OCI-LY1 (cell line): Measurements from ENCODE around the gene TNPO2.

Experiments used
- H2AFZ ChIP-seq: fragments of 200-600 bp; sonication (generic), shearing (Covaris generic); 2 replicates; pipeline ENCODE4 v1.6.0; 2014; ENCODE audit warnings: antibody characterized with exemption, mild to moderate bottlenecking, low read length
- H3F3A ChIP-seq: fragments of 200-600 bp; sonication (generic), shearing (Covaris generic); 2 replicates; pipeline ENCODE4 v1.6.0; 2014; ENCODE audit warnings: mild to moderate bottlenecking, antibody characterized with exemption, low read length, moderate library complexity; ENCODE audit not compliant: insufficient read depth
- H3K27ac ChIP-seq: fragments of 200-600 bp; sonication (generic); 2 replicates; pipeline ENCODE4 v1.5.1; 2014; ENCODE audit warnings: low read length, mixed run types, mild to moderate bottlenecking, low read depth; ENCODE audit not compliant: poor library complexity, severe bottlenecking
- H3K27me3 ChIP-seq: fragments of 200-600 bp; sonication (generic); 2 replicates; pipeline ENCODE4 v1.6.0; 2014; ENCODE audit warnings: antibody characterized with exemption, mild to moderate bottlenecking, low read length, moderate library complexity; ENCODE audit not compliant: insufficient read depth
- H3K36me3 ChIP-seq: fragments of 200-600 bp; sonication (generic); 2 replicates; pipeline ENCODE4 v1.6.1; 2014; ENCODE audit warnings: mild to moderate bottlenecking, antibody characterized with exemption, low read length, moderate library complexity, mixed read lengths; ENCODE audit not compliant: insufficient read depth
- H3K4me1 ChIP-seq: fragments of 200-600 bp; sonication (generic); 2 replicates; pipeline ENCODE4 v1.5.1; 2014; ENCODE audit warnings: mild to moderate bottlenecking, low read length, moderate library complexity; ENCODE audit not compliant: insufficient read depth, severe bottlenecking
- H3K4me2 ChIP-seq: fragments of 200-600 bp; sonication (generic), shearing (Covaris generic); 2 replicates; pipeline ENCODE4 v1.6.1; 2014; ENCODE audit warnings: low read length
- H3K4me3 ChIP-seq: fragments of 200-600 bp; sonication (generic); 2 replicates; pipeline ENCODE4 v1.5.1; 2014; ENCODE audit warnings: low read length, low read depth, mild to moderate bottlenecking, mixed read lengths; ENCODE audit not compliant: poor library complexity, severe bottlenecking
- H3K79me2 ChIP-seq: fragments of 200-600 bp; shearing (Covaris generic); 2 replicates; pipeline ENCODE4 v1.6.1; 2016; ENCODE audit warnings: mixed run types, low read length, mixed read lengths; ENCODE audit not compliant: insufficient read depth
- H3K9ac ChIP-seq: fragments of 200-600 bp; sonication (generic), shearing (Covaris generic); 2 replicates; pipeline ENCODE4 v1.6.1; 2014; ENCODE audit warnings: mild to moderate bottlenecking, low read length, mixed read lengths
- H3K9me2 ChIP-seq: fragments of 200-600 bp; sonication (generic), shearing (Covaris generic); 2 replicates; pipeline ENCODE4 v1.6.1; 2014; ENCODE audit warnings: low read depth, mild to moderate bottlenecking, low read length, mixed read lengths
- H3K9me3 ChIP-seq: fragments of 200-600 bp; shearing (Covaris generic); 2 replicates; pipeline ENCODE4 v1.6.1; 2014; ENCODE audit warnings: low read length, mixed read lengths
- H4K20me1 ChIP-seq: fragments of 200-600 bp; sonication (generic), shearing (Covaris generic); 2 replicates; pipeline ENCODE4 v1.6.0; 2016; ENCODE audit warnings: mild to moderate bottlenecking, low read length; ENCODE audit not compliant: insufficient read depth
- CTCF ChIP-seq: fragments of 200-600 bp; sonication (generic), shearing (Covaris generic); IDR thresholded peaks from 2 replicates; pipeline ENCODE4 v1.5.1; 2017; ENCODE audit warnings: mild to moderate bottlenecking, antibody characterized with exemption, low read length, moderate library complexity, mixed read lengths
- EZH2 ChIP-seq: fragments of 200-600 bp; sonication (generic), shearing (Covaris generic); IDR thresholded peaks from 2 replicates; pipeline ENCODE4 v1.8.0; 2017; ENCODE audit warnings: borderline replicate concordance, mixed run types, mild to moderate bottlenecking, antibody characterized with exemption, low read length, moderate library complexity, mixed read lengths

Gene TNPO2

GRCh38 chr19:12676928-12677327, 46.8 kb downstream of the TNPO2 start:
- H4K20me1 ChIP-seq: no peaks in the 10 kb centered on the region
- TF ChIP-seq CTCF (no peak), EZH2 (no peak)

GRCh38 chr19:12676384-12676792, 47.3 kb downstream of the TNPO2 start:
- Histone ChIP-seq H2AFZ (no peak overlapping the region), H3K4me3 (no peak overlapping the region), H3K27me3 (no peaks in the 10 kb centered on the region), H3K9me2 (no peaks in the 10 kb centered on the region), H3K36me3 (peaks cover 69% of the 10 kb centered on the region), H4K20me1 (no peaks in the 10 kb centered on the region), H3K9me3 (no peaks in the 10 kb centered on the region), H3K9ac (no peak overlapping the region), H3K27ac (no peak overlapping the region), H3K4me1 (no peaks in the 10 kb centered on the region), H3K79me2 (0 out of 2 replicates have a peak, but pooled peaks cover 4% of the 10 kb centered on the region), H3F3A (no peaks in the 10 kb centered on the region), H3K4me2 (no peak overlapping the region)
- TF ChIP-seq EZH2 (no peak), CTCF (peak; percentile 86)

More at GRCh38 chr19:12676928-12677327, 46.8 kb downstream of the TNPO2 start:
- H3K9me2 ChIP-seq: no peaks in the 10 kb centered on the region
- no peak overlapping the region for H2AFZ ChIP-seq
- no peak overlapping the region for H3K27ac ChIP-seq
- H3K4me3 ChIP-seq: no peak overlapping the region
- H3K79me2 ChIP-seq: 0 out of 2 replicates have a peak, but pooled peaks cover 4% of the 10 kb centered on the region
- H3K4me1 ChIP-seq: no peaks in the 10 kb centered on the region
- no peaks in the 10 kb centered on the region for H3F3A ChIP-seq
- no peaks in the 10 kb centered on the region for H3K9me3 ChIP-seq
- H3K4me2 ChIP-seq: no peak overlapping the region
- H3K9ac ChIP-seq: no peak overlapping the region
- H3K27me3 ChIP-seq: no peaks in the 10 kb centered on the region
- peaks cover 66% of the 10 kb centered on the region for H3K36me3 ChIP-seq

- peaks cover 69% of the 10 kb centered on the region for H3K36me3 ChIP-seq
- no peak overlapping the region for H3K9ac ChIP-seq
- H3K9me3 ChIP-seq: no peaks in the 10 kb centered on the region
These were observed 47.8 kb downstream of the TNPO2 start for GRCh38 chr19:12675940-12676339.

More at GRCh38 chr19:12675940-12676339, 47.8 kb downstream of the TNPO2 start:
- TF ChIP-seq EZH2 (no peak), CTCF (no peak)
- Histone ChIP-seq H3K79me2 (0 out of 2 replicates have a peak, but pooled peaks cover 4% of the 10 kb centered on the region), H2AFZ (no peak overlapping the region), H3K4me1 (no peaks in the 10 kb centered on the region), H3F3A (no peaks in the 10 kb centered on the region), H3K27me3 (no peaks in the 10 kb centered on the region), H3K4me3 (no peak overlapping the region), H3K9me2 (no peaks in the 10 kb centered on the region), H3K27ac (no peak overlapping the region), H3K4me2 (no peak overlapping the region), H4K20me1 (no peaks in the 10 kb centered on the region)
